ENCODE results near the gene ATP7B.

- TF ChIP-seq YY1 (IDR thresholded peaks at IDR 0.05; ENCODE audit: insufficient read depth, insufficient read length) (no peak), ZNF274 (IDR thresholded peaks at IDR 0.05; ENCODE audit: low read depth, low read length) (no peak), SUZ12 (IDR thresholded peaks at IDR 0.05; ENCODE audit: extremely low read depth, insufficient read depth, insufficient read length) (no peak)
These were observed 60.5 kb downstream of the ATP7B start for GRCh38 chr13:51950722-51951121.

Measured in NT2/D1 (cell line).